PFSK-1 (cell line): Measurements from ENCODE around the gene PIGS.

ENCODE experiments used
- FOXP2 ChIP-seq: optimal IDR thresholded peaks from 2 replicates; pipeline ENCODE3; 2011; ENCODE audit warnings: borderline replicate concordance, control low read depth, inconsistent platforms; ENCODE audit not compliant: insufficient read depth; ENCODE audit errors: extremely low read length, extremely low read depth
- POLR2AphosphoS5 ChIP-seq: IDR thresholded peaks from 2 replicates; pipeline ENCODE4 v1.6.1; 2012; ENCODE audit warnings: low read depth, mild to moderate bottlenecking, control low read depth, low read length, moderate library complexity
- SIN3A ChIP-seq: IDR thresholded peaks from 2 replicates; pipeline ENCODE4 v1.6.1; 2012; ENCODE audit warnings: mild to moderate bottlenecking, low read length, moderate library complexity, borderline replicate concordance; ENCODE audit not compliant: insufficient read depth
- TAF1 ChIP-seq: IDR thresholded peaks from 2 replicates; pipeline ENCODE4 v1.6.1; 2012; ENCODE audit warnings: low read length, control low read depth, borderline replicate concordance; ENCODE audit not compliant: insufficient read depth
- TF ChIP-seq, protein P1 (sequence below), 2 experiments: IDR thresholded peaks; 2 replicates each; pipeline versions ENCODE4 v1.6.1 to v1.8.0; 2011 to 2012; ENCODE audit warnings: low read depth in 2 of 2, low read length in 2 of 2, control low read depth in 1 of 2, inconsistent platforms in 1 of 2, mild to moderate bottlenecking in 1 of 2, moderate library complexity in 1 of 2; ENCODE audit not compliant: insufficient read depth in 1 of 2

PIGS gene

GRCh38 chr17:28506763-28507487, 64.4 kb downstream of the PIGS start:
- TF ChIP-seq FOXP2 (no peak), TAF1 (no peak), SIN3A (no peak), POLR2AphosphoS5 (no peak)
- TF ChIP-seq, protein P1, sequence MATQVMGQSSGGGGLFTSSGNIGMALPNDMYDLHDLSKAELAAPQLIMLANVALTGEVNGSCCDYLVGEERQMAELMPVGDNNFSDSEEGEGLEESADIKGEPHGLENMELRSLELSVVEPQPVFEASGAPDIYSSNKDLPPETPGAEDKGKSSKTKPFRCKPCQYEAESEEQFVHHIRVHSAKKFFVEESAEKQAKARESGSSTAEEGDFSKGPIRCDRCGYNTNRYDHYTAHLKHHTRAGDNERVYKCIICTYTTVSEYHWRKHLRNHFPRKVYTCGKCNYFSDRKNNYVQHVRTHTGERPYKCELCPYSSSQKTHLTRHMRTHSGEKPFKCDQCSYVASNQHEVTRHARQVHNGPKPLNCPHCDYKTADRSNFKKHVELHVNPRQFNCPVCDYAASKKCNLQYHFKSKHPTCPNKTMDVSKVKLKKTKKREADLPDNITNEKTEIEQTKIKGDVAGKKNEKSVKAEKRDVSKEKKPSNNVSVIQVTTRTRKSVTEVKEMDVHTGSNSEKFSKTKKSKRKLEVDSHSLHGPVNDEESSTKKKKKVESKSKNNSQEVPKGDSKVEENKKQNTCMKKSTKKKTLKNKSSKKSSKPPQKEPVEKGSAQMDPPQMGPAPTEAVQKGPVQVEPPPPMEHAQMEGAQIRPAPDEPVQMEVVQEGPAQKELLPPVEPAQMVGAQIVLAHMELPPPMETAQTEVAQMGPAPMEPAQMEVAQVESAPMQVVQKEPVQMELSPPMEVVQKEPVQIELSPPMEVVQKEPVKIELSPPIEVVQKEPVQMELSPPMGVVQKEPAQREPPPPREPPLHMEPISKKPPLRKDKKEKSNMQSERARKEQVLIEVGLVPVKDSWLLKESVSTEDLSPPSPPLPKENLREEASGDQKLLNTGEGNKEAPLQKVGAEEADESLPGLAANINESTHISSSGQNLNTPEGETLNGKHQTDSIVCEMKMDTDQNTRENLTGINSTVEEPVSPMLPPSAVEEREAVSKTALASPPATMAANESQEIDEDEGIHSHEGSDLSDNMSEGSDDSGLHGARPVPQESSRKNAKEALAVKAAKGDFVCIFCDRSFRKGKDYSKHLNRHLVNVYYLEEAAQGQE (IDR thresholded peaks at IDR 0.05; ENCODE audit: insufficient read depth in 1 of 2, low read depth in 2 of 2, low read length in 2 of 2), result no peak

DNA sequence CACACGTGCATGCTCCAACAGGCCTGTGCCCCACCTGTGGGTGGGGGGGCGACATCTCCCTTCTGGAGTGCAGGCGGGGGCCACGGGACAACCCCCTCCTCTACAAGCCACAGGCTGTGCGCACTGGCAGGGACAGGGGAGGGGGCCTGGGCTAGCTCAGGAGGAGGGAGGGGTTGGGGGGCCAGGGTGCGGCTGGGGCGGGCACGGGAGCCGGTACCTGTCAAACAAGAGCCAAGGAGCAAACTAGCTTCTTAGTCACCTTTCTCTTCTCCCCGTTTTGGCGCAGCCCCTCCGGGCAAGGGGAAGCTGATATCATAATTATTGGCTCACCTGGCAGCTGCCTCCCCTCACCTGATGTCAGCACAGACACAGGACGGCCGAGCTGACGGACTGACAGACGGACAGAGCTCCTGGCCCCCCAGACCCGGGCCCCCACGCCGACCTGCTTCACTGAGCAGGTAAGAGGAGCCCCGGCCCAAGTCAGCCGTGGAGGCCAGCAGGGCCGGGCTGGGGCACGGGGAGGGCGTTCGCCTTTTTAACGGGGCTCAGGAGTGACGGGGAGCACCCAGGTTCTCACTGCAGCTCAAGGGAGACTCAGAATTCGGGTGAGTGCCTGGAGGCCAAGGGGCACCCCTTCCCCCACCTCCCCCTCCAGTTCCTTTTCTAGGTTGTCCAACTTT, 65.2 kb downstream of the PIGS start, which contains the start of gene FOXN1:
TSS of gene FOXN1 (plus strand) at position 363 of the 680 bp plus-strand sequence. CDS start 17,622 bp downstream, outside the sequence.
- TF ChIP-seq SIN3A (no peak), TAF1 (no peak), FOXP2 (no peak), POLR2AphosphoS5 (no peak)
- TF ChIP-seq, protein P1 (IDR thresholded peaks at IDR 0.05; ENCODE audit: insufficient read depth in 1 of 2, low read depth in 2 of 2, low read length in 2 of 2), result no peak

GRCh38 chr17:28503420-28503819, 67.9 kb downstream of the PIGS start:
- TF ChIP-seq TAF1 (no peak), POLR2AphosphoS5 (no peak), FOXP2 (no peak), SIN3A (no peak)
- TF ChIP-seq, protein P1 (IDR thresholded peaks at IDR 0.05; ENCODE audit: insufficient read depth in 1 of 2, low read depth in 2 of 2, low read length in 2 of 2), result no peak
